Parathyroid adenoma (tissue), 2 donors: ENCODE measurements around the gene TGM5.
"Not testable (repeated sequence)": the region's sequence is repeated elsewhere in the genome, so short reads cannot be mapped to it uniquely, and the experiment has no call there.

ENCODE experiments used
- H2AFZ ChIP-seq: fragments of 300-600 bp; sonication (generic); one replicate; pipeline ENCODE4 v1.7.0; 2017; ENCODE audit warnings: antibody characterized with exemption, mild to moderate bottlenecking
- H3K27ac ChIP-seq: fragments of 300-600 bp; sonication (generic); one replicate; pipeline ENCODE4 v1.7.0; 2017
- H3K27me3 ChIP-seq: fragments of 300-600 bp; sonication (generic); one replicate; pipeline ENCODE4 v1.7.0; 2017; ENCODE audit warnings: low read length; ENCODE audit not compliant: control insufficient read depth, insufficient read depth
- H3K36me3 ChIP-seq: fragments of 300-600 bp; sonication (generic); one replicate; pipeline ENCODE4 v1.7.0; 2017; ENCODE audit warnings: low read length; ENCODE audit not compliant: control insufficient read depth, insufficient read depth
- H3K4me1 ChIP-seq: fragments of 300-600 bp; sonication (generic); one replicate; pipeline ENCODE4 v1.7.0; 2017; ENCODE audit warnings: control low read depth
- H3K4me2 ChIP-seq: fragments of 300-600 bp; sonication (generic); one replicate; pipeline ENCODE4 v1.7.0; 2017; ENCODE audit warnings: low read length
- H3K4me3 ChIP-seq: fragments of 300-600 bp; sonication (generic); one replicate; pipeline ENCODE4 v1.7.0; 2017; ENCODE audit warnings: low read depth, low read length
- H3K79me2 ChIP-seq: fragments of 300-600 bp; sonication (generic); one replicate; pipeline ENCODE4 v1.7.0; 2017; ENCODE audit warnings: control low read depth
- H3K9ac ChIP-seq: fragments of 300-600 bp; sonication (generic); one replicate; pipeline ENCODE4 v1.7.0; 2017; ENCODE audit warnings: mild to moderate bottlenecking
- H3K9me3 ChIP-seq: fragments of 300-600 bp; sonication (generic); one replicate; pipeline ENCODE4 v1.7.0; 2017; ENCODE audit warnings: low read length; ENCODE audit not compliant: control insufficient read depth
- CTCF ChIP-seq: fragments of 300-600 bp; sonication (generic); IDR thresholded peaks from one replicate; pipeline ENCODE4 v1.7.0; 2017; ENCODE audit warnings: antibody characterized with exemption, mild to moderate bottlenecking
- donor health status: primary hyperparathyroidism.

TGM5 gene

DNA sequence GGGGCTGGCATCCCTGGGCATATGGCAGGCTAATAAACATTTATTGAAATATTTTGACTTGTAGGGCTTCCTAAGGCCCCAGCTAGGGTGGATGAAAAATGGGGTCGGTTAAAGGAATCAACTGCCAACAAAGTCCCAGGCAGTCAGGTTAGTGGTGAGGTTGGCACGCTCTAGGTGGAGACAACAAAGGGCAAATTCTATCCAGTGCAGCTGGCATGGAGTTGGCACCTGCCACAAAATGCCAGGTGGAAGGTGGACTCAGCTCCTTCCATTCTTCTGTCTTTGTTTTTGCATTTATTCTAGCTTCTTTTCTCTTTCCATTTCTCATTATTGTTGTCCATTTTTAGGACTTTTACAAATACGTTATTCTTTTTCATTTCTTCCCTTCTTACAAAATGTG lies 32.7 kb upstream of the TGM5 start:
- Histone ChIP-seq H3K4me3 (no peak overlapping the region), H3K9ac (no peak overlapping the region), H2AFZ (no peak overlapping the region), H3K79me2 (no peaks in the 10 kb centered on the region), H3K27me3 (no peaks in the 10 kb centered on the region), H3K9me3 (no peaks in the 10 kb centered on the region), H3K4me2 (no peak overlapping the region), H3K4me1 (no peaks in the 10 kb centered on the region), H3K27ac (no peak overlapping the region), H3K36me3 (no peaks in the 10 kb centered on the region)
- no peak for TF ChIP-seq CTCF

GRCh38 chr15:43294091-43294706 lies 27.5 kb upstream of the TGM5 start:
- Histone ChIP-seq H3K4me1 (no peaks in the 10 kb centered on the region), H3K4me3 (no peak overlapping the region), H3K79me2 (no peaks in the 10 kb centered on the region), H3K27ac (no peak overlapping the region), H3K27me3 (no peaks in the 10 kb centered on the region), H3K4me2 (no peak overlapping the region), H2AFZ (no peak overlapping the region), H3K36me3 (no peaks in the 10 kb centered on the region), H3K9me3 (no peaks in the 10 kb centered on the region), H3K9ac (no peak overlapping the region)
- TF ChIP-seq CTCF = no peak

GRCh38 chr15:43293432-43293831 lies 26.7 kb upstream of the TGM5 start:
- no peaks in the 10 kb centered on the region for H3K79me2 ChIP-seq
- H3K27me3 ChIP-seq = no peaks in the 10 kb centered on the region
- no peak overlapping the region for H3K27ac ChIP-seq
- no peaks in the 10 kb centered on the region for H3K9me3 ChIP-seq
- TF ChIP-seq CTCF = no peak
- H3K4me3 ChIP-seq = no peak overlapping the region
- H2AFZ ChIP-seq = peak overlapping the region; percentile 28
- no peaks in the 10 kb centered on the region for H3K4me1 ChIP-seq
- H3K9ac ChIP-seq = no peak overlapping the region
- H3K36me3 ChIP-seq = no peaks in the 10 kb centered on the region
- H3K4me2 ChIP-seq = no peak overlapping the region

- no peaks in the 10 kb centered on the region for H3K4me1 ChIP-seq
- H3K27me3 ChIP-seq = no peaks in the 10 kb centered on the region
- H3K4me3 ChIP-seq = no peak overlapping the region
Observed at GRCh38 chr15:43292375-43293078, 25.8 kb upstream of the TGM5 start.

GRCh38 chr15:43289656-43290055 lies 22.9 kb upstream of the TGM5 start:
- H2AFZ ChIP-seq, H3K9me3 ChIP-seq, H3K4me3 ChIP-seq, H3K27me3 ChIP-seq, H3K4me2 ChIP-seq, H3K4me1 ChIP-seq, H3K27ac ChIP-seq, H3K79me2 ChIP-seq, H3K9ac ChIP-seq, H3K36me3 ChIP-seq: not testable (repeated sequence)

More at GRCh38 chr15:43292375-43293078, 25.8 kb upstream of the TGM5 start:
- H3K27ac ChIP-seq = no peak overlapping the region
- no peak overlapping the region for H2AFZ ChIP-seq
- no peak for TF ChIP-seq CTCF
- no peaks in the 10 kb centered on the region for H3K36me3 ChIP-seq
- H3K9me3 ChIP-seq = no peaks in the 10 kb centered on the region
- no peak overlapping the region for H3K9ac ChIP-seq
- H3K4me2 ChIP-seq = no peak overlapping the region
- no peaks in the 10 kb centered on the region for H3K79me2 ChIP-seq
